H1 (cell line): ENCODE results near the gene MIOX. TPM values are rescaled to one million over a fixed set of nuclear protein-coding genes. Genes with fewer than 3 reads are reported as not detected.

Experiments
- CHD7 ChIP-seq: fragments of 300-600 bp; sonication (generic); IDR thresholded peaks from 2 replicates; pipeline ENCODE4 v1.7.1; 2012; ENCODE audit warnings: low read length, moderate library complexity, mild to moderate bottlenecking, inconsistent platforms; ENCODE audit not compliant: insufficient replicate concordance
- EGR1 ChIP-seq: IDR thresholded peaks from 2 replicates; pipeline ENCODE4 v1.6.1; 2011; ENCODE audit warnings: low read depth, low read length, borderline replicate concordance
- EZH2 ChIP-seq: fragments of 200-600 bp; sonication (generic); IDR thresholded peaks from 2 replicates; pipeline ENCODE4 v1.7.1; 2012; ENCODE audit warnings: low read depth, mild to moderate bottlenecking, moderate library complexity, low read length, inconsistent platforms; ENCODE audit not compliant: severe bottlenecking
- PHF8 ChIP-seq: fragments of 200-600 bp; sonication (generic); conservative IDR thresholded peaks from 2 replicates; pipeline ENCODE4 v1.7.1; 2012; ENCODE audit warnings: low read depth, mild to moderate bottlenecking, inconsistent platforms, low read length, moderate library complexity
- POLR2AphosphoS5 ChIP-seq: IDR thresholded peaks from 2 replicates; pipeline ENCODE4 v1.6.1; 2011; ENCODE audit warnings: low read depth, low read length
- SIX5 ChIP-seq: IDR thresholded peaks from 2 replicates; pipeline ENCODE4 v1.6.1; 2011; ENCODE audit warnings: mild to moderate bottlenecking, low read depth, low read length
- SRF ChIP-seq: IDR thresholded peaks from 2 replicates; pipeline ENCODE4 v1.6.1; 2011; ENCODE audit warnings: mild to moderate bottlenecking, low read depth, low read length, moderate library complexity
- TAF1 ChIP-seq: IDR thresholded peaks from 2 replicates; pipeline ENCODE4 v1.6.1; 2011; ENCODE audit warnings: mild to moderate bottlenecking, low read depth, low read length
- TBP ChIP-seq: IDR thresholded peaks from 2 replicates; pipeline ENCODE4 v1.6.1; 2011; ENCODE audit warnings: low read depth, low read length, improper control_type of control experiment
- TEAD4 ChIP-seq: IDR thresholded peaks from 2 replicates; pipeline ENCODE4 v1.6.1; 2012; ENCODE audit warnings: low read depth, low read length, inconsistent platforms, mixed read lengths
- ZNF274 ChIP-seq: IDR thresholded peaks from 2 replicates; pipeline ENCODE4 v1.7.0; 2012; ENCODE audit warnings: low read length, borderline replicate concordance; ENCODE audit errors: extremely low read depth
- polyA plus RNA-seq, 7 experiments: library from polyadenylated mRNA; depleted of rRNA in 3 of 7; stranded (reverse) in 5 of 7; unstranded in 2 of 7; fragments of >200 nt in 5 of 7; fragments of 200-250 nt in 2 of 7; gene quantifications; 1 replicate in 5 of 7; 2 replicates in 1 of 7; 4 replicates in 1 of 7; pipeline versions ENCODE4 v1.2.1 to v1.2.3, GENCODE V29; 2011 to 2013; ENCODE audit warnings: missing spikeins in 2 of 7, mixed read lengths in 2 of 7
- total RNA-seq: library from RNA; stranded (reverse); fragmentation: NEBNext Ultra II Directional; extraction: Animal tissue kit (Norgen Biotek cat#: 25700); gene quantifications from 2 replicates; pipeline ENCODE4 v1.2.1, GENCODE V29; 2021

MIOX gene
- total and polyA plus RNA-seq, 2 of the 8 experiments (the other 6 are each of a cell fraction or from before 2014, with no cell fraction given) = 0.30 to 0.32 TPM

- TF ChIP-seq CHD7 = no peak
- TF ChIP-seq SIX5 = no peak
- TF ChIP-seq SRF = no peak
- peak; percentile 31; the same call in 1 of the 2 replicates for TF ChIP-seq EGR1
- peak; percentile 42; the same call in 1 of the 2 replicates for TF ChIP-seq TAF1
- TF ChIP-seq POLR2AphosphoS5 = no peak; the same call in 1 of the 2 replicates
- TF ChIP-seq EZH2 = no peak
- TF ChIP-seq PHF8 = 0 out of 2 replicates have a peak, but pooled peaks have one; percentile 42
- TF ChIP-seq ZNF274 = no peak
- TF ChIP-seq TEAD4 = no peak
- peak; percentile 50; the same call in 1 of the 2 replicates for TF ChIP-seq TBP
Observed at GRCh38 chr22:50481440-50482106, 5.1 kb upstream of the MIOX start, which contains the start of gene ADM2 (continued).
